HG03342 (cell line): ENCODE data around the gene PDE7B.

Experiments used
- ATAC-seq: cut with Tn5 transposase; IDR thresholded peaks from one replicate; pipeline ENCODE4 v1.9.1; 2021; ENCODE audit warnings: mild to moderate bottlenecking, moderate library complexity; ENCODE audit not compliant: unreplicated experiment

Gene PDE7B

DNA sequence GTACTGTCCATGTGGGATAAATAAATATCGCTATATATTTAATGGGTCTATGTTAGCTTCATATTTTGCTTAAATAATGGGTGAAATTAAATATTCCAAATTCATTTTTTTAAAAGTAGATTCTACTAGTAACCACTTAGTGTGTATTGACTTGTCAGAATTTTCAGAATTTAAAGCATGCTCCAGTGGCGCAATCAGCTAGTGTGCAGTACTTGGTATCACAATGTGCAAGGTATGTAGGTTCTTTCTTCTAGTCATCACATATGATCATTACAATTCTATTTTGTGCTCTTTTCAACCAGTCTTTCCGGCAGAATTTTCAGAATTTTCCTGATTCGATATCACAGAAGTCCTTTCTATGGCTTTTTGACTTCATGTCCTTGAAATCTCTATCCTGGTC lies 32.6 kb downstream of the PDE7B start:
- ATAC-seq, result no peak

- no peak for ATAC-seq
Measured at GRCh38 chr6:135887069-135887468, 35.6 kb downstream of the PDE7B start.

DNA sequence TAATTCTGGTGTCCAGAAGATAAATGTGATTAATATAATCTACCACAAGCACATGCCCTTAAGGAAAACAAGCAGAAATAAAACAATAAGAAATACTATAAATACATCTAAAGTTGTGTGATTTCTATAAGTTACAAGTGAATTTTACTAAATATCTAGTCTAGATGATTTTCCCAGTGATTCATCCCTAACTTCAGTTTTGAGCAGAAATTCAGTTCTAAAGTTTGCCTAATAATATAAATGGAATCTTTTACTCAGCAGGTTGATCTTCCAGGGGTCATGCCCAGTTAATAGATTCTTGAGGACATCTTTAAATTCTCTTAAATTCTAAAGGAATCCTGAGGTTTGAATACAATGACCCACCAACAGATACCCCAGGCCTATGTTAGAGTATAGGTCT lies 37.3 kb downstream of the PDE7B start:
- ATAC-seq, result no peak

GRCh38 chr6:135890876-135891275 lies 39.4 kb downstream of the PDE7B start:
- ATAC-seq, result no peak

DNA sequence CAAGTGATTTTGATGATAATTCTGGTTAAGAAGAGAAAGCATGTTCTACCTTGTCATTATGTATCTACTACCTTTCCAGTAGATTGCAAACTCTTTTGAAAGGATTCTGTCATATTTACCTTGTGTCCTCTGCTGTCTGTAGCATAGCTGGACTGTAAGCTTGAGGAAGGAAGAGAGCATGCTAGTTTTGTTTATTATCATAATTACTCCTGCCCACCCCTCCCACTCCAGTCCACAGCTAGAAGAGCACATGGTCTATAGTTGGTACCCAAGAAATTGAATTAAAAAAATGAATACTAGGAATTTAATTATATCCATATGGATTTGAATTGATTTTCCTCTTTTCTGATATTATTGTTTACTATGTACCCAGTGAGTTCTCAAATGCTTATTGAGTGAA lies 40.2 kb downstream of the PDE7B start:
- no peak for ATAC-seq

DNA sequence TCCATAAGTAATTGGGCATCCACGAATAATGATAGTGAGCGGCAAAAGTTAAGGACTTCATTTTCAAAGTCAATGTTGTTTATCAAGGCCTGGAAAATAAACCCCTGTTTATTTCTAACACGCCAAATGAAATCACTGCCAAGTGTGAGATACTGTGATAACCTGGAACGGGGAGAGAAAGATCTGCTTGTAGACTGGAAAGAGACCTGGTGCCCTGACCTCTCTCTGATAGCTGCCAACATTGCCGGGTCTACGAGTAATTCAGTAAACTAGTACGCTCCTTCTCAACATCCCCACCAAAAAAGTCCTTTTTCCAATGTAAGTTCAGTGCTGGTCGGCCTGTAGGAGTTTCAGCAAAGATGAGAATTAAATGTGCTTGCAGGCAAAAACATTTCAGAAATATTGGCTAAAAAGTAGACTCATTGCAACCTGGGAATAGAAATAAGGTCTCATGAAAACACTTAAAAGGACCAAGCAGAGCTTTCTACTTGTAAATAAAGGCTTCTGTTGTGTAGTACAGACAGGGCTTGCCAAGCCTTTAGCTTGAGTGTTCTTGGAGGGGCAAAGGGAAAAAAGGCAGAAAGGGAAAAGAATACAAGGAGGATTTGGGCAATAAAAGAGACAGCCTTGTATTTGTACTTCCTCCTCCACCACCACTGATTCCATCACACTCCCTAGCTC lies 43.9 kb downstream of the PDE7B start:
- no peak for ATAC-seq

- ATAC-seq, result no peak
Measured at GRCh38 chr6:135897087-135897486, 45.6 kb downstream of the PDE7B start.

DNA sequence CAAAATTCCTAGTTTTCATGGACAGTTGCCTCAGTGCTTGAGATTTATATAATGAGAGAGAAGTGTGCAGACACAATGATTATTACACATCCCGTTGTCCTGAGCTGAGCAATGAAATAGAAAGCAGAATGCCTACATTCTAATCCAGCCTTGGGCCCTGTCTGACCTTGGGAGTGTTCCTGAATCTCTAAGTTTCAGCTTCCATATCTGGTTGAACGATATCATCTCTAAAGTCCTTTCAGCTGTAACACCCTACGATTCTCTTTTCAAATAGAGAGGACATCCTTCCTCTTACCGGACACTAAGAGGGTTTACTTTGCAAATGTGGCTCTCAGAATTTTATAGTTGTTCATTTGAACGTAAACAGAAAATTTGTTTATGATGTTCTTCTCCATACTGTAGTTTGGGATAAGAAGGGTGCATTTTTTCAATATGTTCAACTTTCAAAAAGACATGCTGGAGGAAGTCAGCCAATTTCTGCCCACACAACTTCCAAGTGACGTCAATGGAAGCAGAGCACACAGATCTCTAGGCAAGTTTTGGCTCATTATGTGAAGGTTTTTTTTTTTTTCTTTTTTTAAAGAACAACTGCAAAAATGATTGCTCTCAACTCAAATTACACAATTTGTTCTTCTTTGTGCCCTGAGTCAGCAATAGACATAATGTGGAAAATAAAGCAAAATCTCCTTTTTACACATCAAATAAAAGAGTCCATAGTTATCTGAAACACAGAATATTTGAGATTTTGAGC lies 50.4 kb downstream of the PDE7B start:
- ATAC-seq, result no peak

DNA sequence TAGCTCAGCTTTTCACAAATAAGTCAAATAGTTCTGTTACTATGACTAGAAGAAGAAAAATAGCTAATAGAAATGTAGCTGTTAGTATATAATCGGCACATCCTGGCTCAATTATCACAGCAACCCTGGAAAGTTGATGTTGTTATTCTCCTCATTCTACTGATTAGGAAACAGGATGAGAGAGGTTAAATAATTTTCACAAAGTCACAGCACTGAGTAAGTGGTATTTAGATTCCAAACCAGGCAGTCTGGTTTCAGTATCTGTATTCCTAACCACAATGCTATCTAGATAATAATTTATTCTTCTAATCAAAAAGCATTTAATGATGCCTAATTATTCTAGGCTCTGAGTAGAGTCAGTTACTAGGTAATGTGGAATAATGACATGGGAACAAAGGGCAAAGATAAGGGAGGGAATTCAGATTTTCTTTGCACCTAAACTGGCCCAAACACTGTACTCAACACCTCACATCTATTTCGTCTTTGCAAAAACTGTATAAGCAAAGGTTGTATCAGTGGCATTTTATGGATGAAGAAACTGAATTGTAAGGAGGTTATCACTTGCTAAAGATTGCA lies 51.3 kb downstream of the PDE7B start:
- no peak for ATAC-seq

DNA sequence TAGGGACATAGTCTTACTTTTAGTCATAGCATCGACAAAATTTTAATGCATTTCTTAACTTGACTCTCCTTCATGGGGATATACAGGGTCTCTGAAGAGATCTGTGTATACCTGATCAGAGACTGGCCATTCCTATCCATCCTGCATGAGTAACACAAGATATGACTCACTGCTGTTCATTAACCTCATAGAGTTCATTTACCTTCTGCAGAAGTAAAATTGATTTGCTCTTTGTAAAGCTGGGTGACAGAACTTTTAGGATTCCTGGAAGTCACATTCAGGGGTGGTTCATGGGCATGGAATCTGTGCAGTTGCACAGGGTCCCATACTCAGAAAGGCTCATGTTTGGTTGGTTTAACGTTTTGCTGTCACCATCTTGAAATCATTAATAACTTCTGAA lies 53.2 kb downstream of the PDE7B start:
- ATAC-seq, result no peak

- ATAC-seq, result no peak
Measured at GRCh38 chr6:135905604-135906300, 54.3 kb downstream of the PDE7B start.

DNA sequence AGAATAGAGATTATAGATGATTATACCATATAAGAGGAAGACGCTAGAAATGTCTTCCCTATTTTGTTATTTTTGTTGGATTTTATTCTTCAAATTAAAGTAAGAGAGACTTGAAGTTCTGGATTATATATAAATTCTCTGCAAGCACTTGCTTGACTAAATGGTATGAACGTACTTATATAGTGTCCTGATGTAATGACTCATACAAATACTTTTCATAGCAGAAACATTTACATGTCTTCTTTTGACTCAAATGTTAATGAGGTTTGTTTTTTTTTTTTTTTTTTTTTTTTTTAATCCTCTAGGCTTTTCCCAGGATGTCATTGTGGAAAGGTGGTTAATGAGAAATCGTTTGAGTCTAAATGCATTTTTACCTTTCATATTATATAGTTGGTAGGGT lies 55.0 kb downstream of the PDE7B start:
- no peak for ATAC-seq

DNA sequence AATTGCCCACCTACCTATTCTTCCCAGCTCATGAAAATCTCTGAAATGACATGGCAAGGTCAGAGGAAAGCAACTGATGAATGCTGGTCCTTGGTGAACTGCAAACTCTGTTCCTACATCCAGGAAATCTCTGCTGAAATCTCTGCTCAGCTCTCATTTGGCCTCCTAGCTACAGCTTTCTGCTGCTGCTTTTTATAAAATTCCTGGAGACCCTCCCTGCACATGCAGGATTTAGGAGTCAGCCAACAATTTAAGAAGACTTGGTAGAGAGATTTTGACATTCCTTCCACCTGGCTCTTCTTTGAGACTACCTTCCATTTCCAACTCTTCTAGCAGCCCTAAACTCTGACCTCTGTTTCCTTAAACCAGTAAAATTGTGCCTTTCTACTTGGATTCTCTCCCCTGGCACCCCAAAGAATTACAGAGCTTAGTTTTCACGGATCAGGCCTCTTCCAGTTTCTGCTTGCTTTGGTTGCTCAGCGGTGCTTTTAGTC lies 55.5 kb downstream of the PDE7B start:
- no peak for ATAC-seq

- ATAC-seq, result peak; percentile 95
Measured at GRCh38 chr6:135909737-135910387, 58.4 kb downstream of the PDE7B start.

DNA sequence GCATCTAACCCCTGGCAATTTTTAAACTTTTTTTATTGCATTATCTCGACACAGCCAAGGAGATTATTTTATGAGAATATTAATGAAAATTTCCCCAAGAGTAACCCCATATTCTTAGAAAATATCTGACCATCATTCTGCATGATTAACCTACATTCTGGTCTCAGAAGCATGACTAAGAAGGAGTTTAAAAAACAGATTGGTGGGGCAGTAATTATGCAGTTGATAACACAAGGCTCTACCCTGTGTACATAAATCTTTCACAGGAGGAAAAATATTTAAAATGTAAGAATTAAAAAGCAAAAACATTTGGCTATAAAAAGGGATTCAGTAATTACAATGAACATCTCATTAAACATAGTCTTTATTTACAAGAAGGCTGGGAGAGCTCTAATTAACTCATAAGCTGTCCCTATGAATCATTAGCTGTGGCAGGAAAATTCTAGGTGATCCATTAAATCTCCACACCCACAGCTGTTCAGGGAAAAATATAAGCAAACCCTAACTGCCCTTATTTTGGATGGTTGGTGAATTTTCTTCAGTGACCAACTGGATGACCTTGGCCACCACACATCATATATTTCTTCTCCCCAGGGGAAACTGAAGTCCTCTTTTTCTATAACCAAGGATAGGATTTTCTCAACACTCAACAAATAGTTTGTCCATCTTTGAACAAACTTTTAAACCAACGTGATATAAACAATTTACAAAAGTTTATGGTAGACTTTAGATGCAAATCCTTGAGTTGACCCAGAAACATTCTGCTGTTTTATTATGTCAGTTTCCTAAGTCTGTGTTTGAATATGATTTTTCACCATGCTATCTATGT lies 59.5 kb downstream of the PDE7B start:
- ATAC-seq, result no peak

DNA sequence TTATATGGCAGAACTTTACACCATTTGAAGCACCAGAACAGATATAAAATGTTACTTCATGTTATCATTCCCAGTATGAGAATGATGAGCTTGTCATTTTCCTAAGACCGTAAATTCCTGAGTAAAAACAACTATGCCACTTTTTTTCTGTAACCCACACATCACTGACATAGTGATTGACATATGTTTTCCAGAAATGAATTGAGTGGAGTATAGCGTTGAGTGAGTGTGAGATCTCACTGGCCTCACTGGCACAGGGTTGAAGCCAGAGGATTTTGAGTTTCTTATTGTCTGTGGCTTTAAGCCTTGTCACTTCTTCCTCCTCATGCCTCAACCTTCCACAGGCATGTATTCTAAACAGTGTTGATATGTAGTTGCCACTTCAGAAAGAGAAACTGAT lies 62.3 kb downstream of the PDE7B start:
- no peak for ATAC-seq

DNA sequence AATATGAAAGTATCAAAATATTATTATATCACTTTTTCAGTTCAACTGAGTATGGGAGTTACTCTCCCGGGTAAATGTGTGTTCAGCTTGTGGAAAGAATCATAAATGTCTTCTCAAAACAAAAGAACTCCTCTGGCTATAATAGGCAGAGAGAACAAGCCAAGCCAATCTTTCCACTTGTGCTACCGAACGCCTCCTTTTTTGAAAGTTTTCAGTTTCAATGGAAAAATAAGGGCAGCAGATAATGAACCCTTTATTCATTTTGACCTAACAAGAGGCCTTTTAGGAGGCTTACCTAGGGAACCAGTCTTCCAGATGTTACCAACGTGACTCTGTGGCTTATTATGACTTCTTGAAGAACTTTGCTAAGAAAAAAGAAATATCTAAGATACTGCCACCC lies 67.5 kb downstream of the PDE7B start:
- no peak for ATAC-seq

DNA sequence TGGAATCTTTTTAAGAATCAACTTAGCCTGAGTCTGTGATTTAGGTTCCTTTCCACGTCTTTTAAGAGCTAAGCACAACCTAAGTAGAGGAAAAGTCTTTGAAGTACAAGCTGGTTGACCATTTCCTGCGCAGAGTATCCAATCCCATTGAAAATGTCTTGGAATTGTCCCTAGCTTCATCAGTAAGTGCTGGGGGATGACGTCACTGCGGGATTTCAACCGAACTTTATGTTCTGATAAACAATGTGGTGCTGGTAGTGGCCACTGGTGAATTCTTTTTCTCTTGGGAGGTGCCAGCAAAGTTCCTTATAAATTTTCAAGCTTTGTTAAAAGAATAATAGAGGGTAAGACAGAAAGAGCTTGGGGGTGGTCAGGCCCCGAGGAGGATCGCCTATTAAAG lies 69.2 kb downstream of the PDE7B start:
- ATAC-seq, result no peak

- ATAC-seq, result no peak
Measured at GRCh38 chr6:135921188-135921587, 69.7 kb downstream of the PDE7B start.

DNA sequence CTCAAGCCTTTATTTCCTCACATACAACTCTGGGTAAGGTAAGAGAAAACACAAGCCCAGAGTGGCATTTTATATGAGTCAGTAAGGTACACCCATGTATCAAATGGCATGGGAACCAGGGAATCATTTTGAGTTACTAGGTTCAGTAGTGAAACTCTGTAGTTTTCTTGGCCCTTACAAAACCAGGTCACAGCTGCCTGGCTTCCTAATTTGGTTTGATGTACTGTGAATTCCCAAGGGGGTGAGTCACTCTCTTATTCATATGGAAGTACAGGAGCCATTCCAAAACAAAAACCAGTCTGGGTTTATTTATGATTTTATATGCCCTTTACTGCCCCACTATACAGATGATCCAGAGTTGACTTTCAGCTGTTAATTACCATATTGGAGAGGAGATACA lies 70.7 kb downstream of the PDE7B start:
- no peak for ATAC-seq
